SK-N-SH (cell line): ENCODE results near the gene PEAK1. TPM values are rescaled to one million over a fixed set of nuclear protein-coding genes. Genes with fewer than 3 reads are reported as not detected.

Experiments
- CTCF ChIA-PET: fragments of 300-600, 350-600 bp; formaldehyde crosslinking; extraction: SDS; loops from one replicate; lab custom pipeline; 2021; lab: Yijun Ruan, JAX
- POLR2A ChIA-PET: fragments of 350-600 bp; sonication (Branson Sonifier 250); formaldehyde crosslinking; extraction: SDS; loops from one replicate; lab custom pipeline; 2020; ENCODE audit warnings: antibody characterized with exemption, inconsistent platforms; lab: Yijun Ruan, JAX
- DNase-seq: peaks from one replicate; pipeline ENCODE4 v3.0.0; 2012
- H2AFZ ChIP-seq: fragments of 200-600 bp; sonication (generic); 2 replicates; pipeline ENCODE4 v1.8.1; 2016; ENCODE audit warnings: antibody characterized with exemption, mild to moderate bottlenecking, low read depth
- H3F3A ChIP-seq: fragments of 200-600 bp; sonication (generic); replicated peaks from 2 replicates; pipeline ENCODE3; 2016; ENCODE audit warnings: antibody characterized with exemption, mild to moderate bottlenecking; ENCODE audit not compliant: insufficient read depth
- H3K27ac ChIP-seq, 2 experiments: fragments of 200-500 bp in 1 of 2; fragments of 200-600 bp in 1 of 2; sonication (Bioruptor generic) in 1 of 2; sonication (generic), shearing (Covaris generic) in 1 of 2; 2 replicates each; pipeline versions ENCODE4 v1.5.1 to v1.6.1; 2014 to 2016; ENCODE audit warnings: low read depth in 2 of 2, inconsistent platforms in 1 of 2, low read length in 1 of 2, mild to moderate bottlenecking in 1 of 2, mixed read lengths in 1 of 2
- H3K27me3 ChIP-seq: fragments of 200-600 bp; sonication (generic), shearing (Covaris generic); 2 replicates; pipeline ENCODE4 v1.6.1; 2016; ENCODE audit warnings: mixed run types; ENCODE audit not compliant: insufficient read depth
- H3K36me3 ChIP-seq, 2 experiments: fragments of 200-500 bp in 1 of 2; fragments of 200-600 bp in 1 of 2; sonication (Bioruptor generic) in 1 of 2; sonication (generic) in 1 of 2; replicated peaks in 1 of 2; 2 replicates each; pipeline versions ENCODE3 to v1.5.1; 2014 to 2016; ENCODE audit warnings: low read length in 1 of 2, mild to moderate bottlenecking in 1 of 2; ENCODE audit not compliant: insufficient read depth in 2 of 2, control insufficient read depth in 1 of 2
- H3K4me1 ChIP-seq, 2 experiments: fragments of 200-500 bp in 1 of 2; fragments of 200-600 bp in 1 of 2; sonication (Bioruptor generic) in 1 of 2; sonication (generic), shearing (Covaris generic) in 1 of 2; 2 replicates each; pipeline versions ENCODE4 v1.5.1 to v1.6.1; 2014 to 2016; ENCODE audit warnings: low read depth in 1 of 2, low read length in 1 of 2, mixed run types in 1 of 2; ENCODE audit not compliant: insufficient read depth in 2 of 2, control insufficient read depth in 1 of 2
- H3K4me2 ChIP-seq: fragments of 200-600 bp; sonication (generic), shearing (Covaris generic); 2 replicates; pipeline ENCODE4 v1.6.1; 2017; ENCODE audit warnings: mixed run types
- H3K4me3 ChIP-seq, 2 experiments: fragments of 200-500 bp in 1 of 2; fragments of 200-600 bp in 1 of 2; sonication (Bioruptor generic) in 1 of 2; sonication (generic), shearing (Covaris generic) in 1 of 2; 2 replicates each; pipeline versions ENCODE4 v1.5.1 to v1.8.1; 2014 to 2016; ENCODE audit warnings: low read depth in 2 of 2, inconsistent platforms in 1 of 2, low read length in 1 of 2, mild to moderate bottlenecking in 1 of 2, mixed read lengths in 1 of 2, moderate library complexity in 1 of 2
- H3K79me2 ChIP-seq: fragments of 200-600 bp; sonication (generic); 2 replicates; pipeline ENCODE4 v1.8.1; 2017; ENCODE audit warnings: mild to moderate bottlenecking; ENCODE audit not compliant: insufficient read depth
- H3K9ac ChIP-seq: fragments of 200-600 bp; sonication (generic); 2 replicates; pipeline ENCODE4 v1.6.1; 2017; ENCODE audit warnings: mixed run types
- H3K9me2 ChIP-seq: fragments of 200-600 bp; sonication (generic); 2 replicates; pipeline ENCODE4 v1.6.1; 2017; ENCODE audit warnings: mixed run types
- H3K9me3 ChIP-seq: fragments of 200-600 bp; sonication (generic); 2 replicates; pipeline ENCODE4 v1.6.1; 2017; ENCODE audit warnings: mixed run types, mild to moderate bottlenecking, moderate library complexity
- H4K20me1 ChIP-seq: fragments of 200-600 bp; sonication (generic); 2 replicates; pipeline ENCODE4 v1.6.1; 2017; ENCODE audit warnings: mild to moderate bottlenecking, mixed run types; ENCODE audit not compliant: insufficient read depth
- ELF1 ChIP-seq: IDR thresholded peaks from 2 replicates; pipeline ENCODE4 v1.4.0; 2012
- EP300 ChIP-seq, 2 experiments: IDR thresholded peaks; 2 replicates each; pipeline versions ENCODE4 v1.4.0 to v1.6.1; 2012; ENCODE audit warnings: borderline replicate concordance in 1 of 2, low read depth in 1 of 2, low read length in 1 of 2
- EZH2phosphoT487 ChIP-seq: fragments of 200-600 bp; sonication (generic); IDR thresholded peaks from 2 replicates; pipeline ENCODE4 v1.6.1; 2017; ENCODE audit warnings: low read depth, mixed run types, mild to moderate bottlenecking, antibody characterized with exemption, moderate library complexity, borderline replicate concordance
- FOXJ3 ChIP-seq: sonication (generic); formaldehyde crosslinking; IDR thresholded peaks from 2 replicates; pipeline ENCODE4 v1.5.1; 2020; ENCODE audit warnings: mild to moderate bottlenecking, missing genetic modification reagents
- GABPA ChIP-seq: IDR thresholded peaks from 2 replicates; pipeline ENCODE4 v1.4.0; 2012; ENCODE audit warnings: low read depth, mild to moderate bottlenecking
- MEF2A ChIP-seq: IDR thresholded peaks from 2 replicates; pipeline ENCODE4 v1.4.0; 2012; ENCODE audit warnings: low read depth, borderline replicate concordance
- NFIC ChIP-seq: IDR thresholded peaks from 2 replicates; pipeline ENCODE4 v1.4.0; 2012; ENCODE audit warnings: borderline replicate concordance
- PBX3 ChIP-seq: IDR thresholded peaks from 2 replicates; pipeline ENCODE4; 2012
- RAD21 ChIP-seq: IDR thresholded peaks from 2 replicates; pipeline ENCODE4 v1.6.1; 2012; ENCODE audit warnings: mild to moderate bottlenecking, low read length
- RXRA ChIP-seq: IDR thresholded peaks from 2 replicates; pipeline ENCODE4 v1.4.0; 2012; ENCODE audit warnings: low read depth, mild to moderate bottlenecking, borderline replicate concordance
- SIN3A ChIP-seq: IDR thresholded peaks from 2 replicates; pipeline ENCODE4 v1.6.1; 2012; ENCODE audit warnings: low read depth, mild to moderate bottlenecking, low read length, moderate library complexity, borderline replicate concordance
- TCF12 ChIP-seq: IDR thresholded peaks from 2 replicates; pipeline ENCODE4 v1.4.0; 2012
- TEAD4 ChIP-seq: IDR thresholded peaks from 2 replicates; pipeline ENCODE4 v1.4.0; 2012; ENCODE audit warnings: mild to moderate bottlenecking, borderline replicate concordance; ENCODE audit not compliant: insufficient read depth
- USF1 ChIP-seq: IDR thresholded peaks from 2 replicates; pipeline ENCODE4 v1.4.0; 2012; ENCODE audit warnings: low read depth, borderline replicate concordance
- YY1 ChIP-seq: IDR thresholded peaks from 2 replicates; pipeline ENCODE4 v1.4.0; 2012; ENCODE audit warnings: low read depth, mild to moderate bottlenecking
- WGBS: methylation state at CpG from one replicate; pipeline ENCODE4 v1.1.6; 2017; ENCODE audit warnings: low lambda C conversion rate; 5-methylcytosine and 5-hydroxymethylcytosine counted together
- polyA plus RNA-seq, 3 experiments: library from polyadenylated mRNA; depleted of rRNA; stranded (reverse); fragments of >200 nt; gene quantifications; 2 replicates each; pipeline ENCODE4 v1.2.3, GENCODE V29; 2012
- TF ChIP-seq, protein P1 (sequence below): IDR thresholded peaks from 2 replicates; pipeline ENCODE4 v1.4.0; 2012; ENCODE audit warnings: low read depth
- TF ChIP-seq, protein P2 (sequence below): fragments of 200-600 bp; sonication (generic); IDR thresholded peaks from 2 replicates; pipeline ENCODE4 v1.6.1; 2017; ENCODE audit warnings: antibody characterized with exemption, mild to moderate bottlenecking, moderate library complexity

The PEAK1 gene
- polyA plus RNA-seq, 1 of the 3 experiments (the other 2 are of a cell fraction) = 9.0 TPM

DNA sequence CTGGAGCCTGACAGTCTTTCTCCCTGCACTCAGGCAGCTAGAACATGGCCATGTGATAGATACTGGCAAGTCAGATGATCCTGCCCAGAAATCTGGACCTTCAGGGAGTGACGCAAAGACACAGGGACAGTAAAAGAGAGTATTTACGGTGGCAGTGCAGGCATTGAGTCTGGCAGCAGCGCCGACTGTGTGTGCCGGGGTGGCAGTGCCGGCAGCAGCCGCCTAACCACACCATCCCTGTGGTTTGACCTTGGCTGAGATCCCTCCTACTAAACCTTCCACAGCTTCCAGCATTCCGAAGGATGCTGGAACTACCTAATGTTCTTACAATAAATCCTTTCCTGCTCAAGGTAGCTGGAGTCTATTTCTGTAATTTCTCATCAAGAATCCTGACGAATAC is 344.4 kb downstream of the PEAK1 start:
- CTCF ChIA-PET = no interaction called here
- WGBS = 64% methylated on average over 9 of the region's 9 CpGs

More for the DNA sequence above, 344.4 kb downstream of the PEAK1 start:
- H3K9ac ChIP-seq = no peak overlapping the region
- DNase-seq = no peak
- H3K4me3 ChIP-seq = no peak overlapping the region
- no peak for TF ChIP-seq GABPA
- no peak for TF ChIP-seq RAD21
- TF ChIP-seq, protein P1, sequence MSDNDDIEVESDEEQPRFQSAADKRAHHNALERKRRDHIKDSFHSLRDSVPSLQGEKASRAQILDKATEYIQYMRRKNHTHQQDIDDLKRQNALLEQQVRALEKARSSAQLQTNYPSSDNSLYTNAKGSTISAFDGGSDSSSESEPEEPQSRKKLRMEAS = no peak
- TF ChIP-seq EP300 (IDR thresholded peaks at IDR 0.05; ENCODE audit: borderline replicate concordance in 1 of 2, low read depth in 1 of 2, low read length in 1 of 2) = no peak
- TF ChIP-seq TCF12 = no peak
- TF ChIP-seq YY1 = no peak
- no peak for TF ChIP-seq NFIC
- TF ChIP-seq FOXJ3 (CRISPR knock-in tag) = no peak
- TF ChIP-seq PBX3 = no peak
- no peak for TF ChIP-seq ELF1
- TF ChIP-seq EZH2phosphoT487 = no peak
- TF ChIP-seq USF1 = no peak
- TF ChIP-seq, protein P2, sequence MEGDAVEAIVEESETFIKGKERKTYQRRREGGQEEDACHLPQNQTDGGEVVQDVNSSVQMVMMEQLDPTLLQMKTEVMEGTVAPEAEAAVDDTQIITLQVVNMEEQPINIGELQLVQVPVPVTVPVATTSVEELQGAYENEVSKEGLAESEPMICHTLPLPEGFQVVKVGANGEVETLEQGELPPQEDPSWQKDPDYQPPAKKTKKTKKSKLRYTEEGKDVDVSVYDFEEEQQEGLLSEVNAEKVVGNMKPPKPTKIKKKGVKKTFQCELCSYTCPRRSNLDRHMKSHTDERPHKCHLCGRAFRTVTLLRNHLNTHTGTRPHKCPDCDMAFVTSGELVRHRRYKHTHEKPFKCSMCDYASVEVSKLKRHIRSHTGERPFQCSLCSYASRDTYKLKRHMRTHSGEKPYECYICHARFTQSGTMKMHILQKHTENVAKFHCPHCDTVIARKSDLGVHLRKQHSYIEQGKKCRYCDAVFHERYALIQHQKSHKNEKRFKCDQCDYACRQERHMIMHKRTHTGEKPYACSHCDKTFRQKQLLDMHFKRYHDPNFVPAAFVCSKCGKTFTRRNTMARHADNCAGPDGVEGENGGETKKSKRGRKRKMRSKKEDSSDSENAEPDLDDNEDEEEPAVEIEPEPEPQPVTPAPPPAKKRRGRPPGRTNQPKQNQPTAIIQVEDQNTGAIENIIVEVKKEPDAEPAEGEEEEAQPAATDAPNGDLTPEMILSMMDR = no peak
- no peak for TF ChIP-seq RXRA
- TF ChIP-seq TEAD4 = no peak
- TF ChIP-seq SIN3A = no peak
- no peak for TF ChIP-seq MEF2A
- TF ChIP-seq, all 33 proteins: peak for 0
- Histone ChIP-seq H3K27ac (no peak overlapping the region), H3K36me3 (no peaks in the 10 kb centered on the region), H2AFZ (no peak overlapping the region), H3K9me2 (no peaks in the 10 kb centered on the region), H3K79me2 (no peaks in the 10 kb centered on the region), H3F3A (no peaks in the 10 kb centered on the region), H3K27me3 (no peaks in the 10 kb centered on the region), H3K4me2 (no peak overlapping the region), H4K20me1 (no peaks in the 10 kb centered on the region), H3K9me3 (no peaks in the 10 kb centered on the region), H3K4me1 (peaks cover 0 to 5% of the 10 kb centered on the region in 2 experiments; a peak in 1 of 4 replicates)
- POLR2A ChIA-PET = no interaction called here
